Transverse colon (tissue), 4 donors: ENCODE results near the gene MTERF1. TPM values are rescaled to one million over a fixed set of nuclear protein-coding genes. Genes with fewer than 3 reads are reported as not detected.
"Not testable (repeated sequence)": the region's sequence is repeated elsewhere in the genome, so short reads cannot be mapped to it uniquely, and the experiment has no call there.

Experiments
- DNase-seq: peaks from one replicate; pipeline ENCODE4 v3.0.0-alpha.2; 2019
- H3K27ac ChIP-seq, 4 donors: fragments of 200-600 bp; sonication (generic); 2 replicates each; pipeline ENCODE4 v1.5.1; 2016 to 2018; ENCODE audit warnings: inconsistent platforms in 4 of 4
- H3K27me3 ChIP-seq: fragments of 200-600 bp; sonication (generic); 2 replicates; pipeline ENCODE4 v1.5.1; 2017; ENCODE audit warnings: inconsistent platforms
- H3K36me3 ChIP-seq, 4 donors: fragments of 200-600 bp; sonication (generic); 2 replicates each; pipeline ENCODE4 v1.5.1; 2017 to 2019; ENCODE audit warnings: inconsistent platforms in 4 of 4
- H3K4me1 ChIP-seq, 4 donors: fragments of 200-600 bp; sonication (generic); 2 replicates each; pipeline ENCODE4 v1.5.1; 2017 to 2020; ENCODE audit warnings: inconsistent platforms in 4 of 4
- H3K4me3 ChIP-seq, 4 donors: fragments of 200-600 bp; sonication (generic); 1 replicate in 1 of 4; 2 replicates in 3 of 4; pipeline versions ENCODE4 v1.5.1 to v1.6.1; 2017 to 2019; ENCODE audit warnings: inconsistent platforms in 4 of 4
- H3K9me3 ChIP-seq, 2 donors: fragments of 200-600 bp; sonication (generic); 2 replicates each; pipeline ENCODE4 v1.5.1; 2017 to 2019; ENCODE audit warnings: inconsistent platforms in 2 of 2
- EP300 ChIP-seq: sonication (generic); formaldehyde crosslinking; IDR thresholded peaks from one replicate; pipeline ENCODE4 v1.6.1; 2017; ENCODE audit warnings: antibody characterized with exemption, low read depth
- POLR2A ChIP-seq: fragments of 450-650 bp; IDR thresholded peaks from one replicate; pipeline ENCODE4 v1.6.1; 2016; ENCODE audit warnings: antibody characterized with exemption, mild to moderate bottlenecking, moderate library complexity
- POLR2AphosphoS5 ChIP-seq, 3 donors: sonication (generic); formaldehyde crosslinking; IDR thresholded peaks; one replicate each; pipeline ENCODE4 v1.6.1; 2016; ENCODE audit warnings: antibody characterized with exemption in 3 of 3
- WGBS, 2 donors: methylation state at CpG; one replicate each; pipeline ENCODE4 v1.1.5; 2018; ENCODE audit warnings: low coverage in 1 of 2; 5-methylcytosine and 5-hydroxymethylcytosine counted together
- in situ Hi-C, 4 donors: fragments of 200-750 bp; cut with MboI; loops; one replicate each; pipeline versions ENCODE4 v1.15.0 to v1.15.1; 2017; ENCODE audit warnings: low sequenced_read_pairs in 3 of 4, low pct_ligation_motif_present in 1 of 4, low pct_unique_long_range_greater_than_20kb in 1 of 4
- intact Hi-C: fragments of 100-400 bp; cut with DNase I; formaldehyde crosslinking; loops from one replicate; pipeline ENCODE4 v1.15.1; 2023; ENCODE audit warnings: low total_unique reads
- total RNA-seq, 4 donors: library from RNA; depleted of rRNA; stranded (reverse); fragments of >200 nt; gene quantifications; one replicate each; pipeline ENCODE4 v1.1.0, GENCODE V29; 2016
- TF ChIP-seq, protein P1 (sequence below), 5 experiments: fragments of 200-600 bp in 3 of 5; fragments of 450-650 bp in 2 of 5; sonication (generic) in 3 of 5; IDR thresholded peaks; 1 replicate in 2 of 5; 2 replicates in 3 of 5; pipeline ENCODE4 v1.5.1; 2016 to 2017; ENCODE audit warnings: antibody characterized with exemption in 5 of 5, inconsistent platforms in 3 of 5, mild to moderate bottlenecking in 2 of 5, moderate library complexity in 1 of 5

MTERF1 gene
- total RNA-seq, 4 donors from 2014 or later, result 0.80 to 24.3 (median 11.3) TPM

DNA sequence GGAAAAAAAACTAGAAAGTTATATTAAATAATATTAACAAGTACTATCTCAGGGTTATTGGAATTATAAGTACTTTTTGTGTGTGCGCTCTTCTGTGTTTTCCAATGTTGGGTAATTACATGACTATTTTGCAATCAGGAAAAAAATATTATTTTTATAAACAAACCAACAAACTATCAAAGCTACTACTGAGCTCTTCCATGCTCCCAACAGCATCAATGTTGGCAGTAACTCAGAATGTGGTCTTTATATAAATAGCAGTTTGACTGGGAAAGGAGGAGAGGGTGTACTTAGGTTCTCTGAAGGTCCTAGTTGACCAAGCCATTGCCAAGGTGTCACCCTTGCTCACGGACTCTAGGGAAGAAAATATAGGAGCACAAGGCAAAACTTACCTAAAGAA, 15.0 kb downstream of the MTERF1 start:
- H3K36me3 ChIP-seq, result peaks cover 0 to 5% (median 0%) of the 10 kb centered on the region in 4 donors
- no peaks in the 10 kb centered on the region for H3K27me3 ChIP-seq
- no peak overlapping the region for H3K4me3 ChIP-seq
- in situ Hi-C loops, result no loop called here
- H3K27ac ChIP-seq, result no peak overlapping the region
- DNase-seq, result no peak
- H3K9me3 ChIP-seq, result no peaks in the 10 kb centered on the region
- TF ChIP-seq, protein P1, sequence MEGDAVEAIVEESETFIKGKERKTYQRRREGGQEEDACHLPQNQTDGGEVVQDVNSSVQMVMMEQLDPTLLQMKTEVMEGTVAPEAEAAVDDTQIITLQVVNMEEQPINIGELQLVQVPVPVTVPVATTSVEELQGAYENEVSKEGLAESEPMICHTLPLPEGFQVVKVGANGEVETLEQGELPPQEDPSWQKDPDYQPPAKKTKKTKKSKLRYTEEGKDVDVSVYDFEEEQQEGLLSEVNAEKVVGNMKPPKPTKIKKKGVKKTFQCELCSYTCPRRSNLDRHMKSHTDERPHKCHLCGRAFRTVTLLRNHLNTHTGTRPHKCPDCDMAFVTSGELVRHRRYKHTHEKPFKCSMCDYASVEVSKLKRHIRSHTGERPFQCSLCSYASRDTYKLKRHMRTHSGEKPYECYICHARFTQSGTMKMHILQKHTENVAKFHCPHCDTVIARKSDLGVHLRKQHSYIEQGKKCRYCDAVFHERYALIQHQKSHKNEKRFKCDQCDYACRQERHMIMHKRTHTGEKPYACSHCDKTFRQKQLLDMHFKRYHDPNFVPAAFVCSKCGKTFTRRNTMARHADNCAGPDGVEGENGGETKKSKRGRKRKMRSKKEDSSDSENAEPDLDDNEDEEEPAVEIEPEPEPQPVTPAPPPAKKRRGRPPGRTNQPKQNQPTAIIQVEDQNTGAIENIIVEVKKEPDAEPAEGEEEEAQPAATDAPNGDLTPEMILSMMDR (IDR thresholded peaks at IDR 0.05), result no peak
- no peak for TF ChIP-seq POLR2AphosphoS5 (IDR thresholded peaks at IDR 0.05)
- TF ChIP-seq POLR2A, result no peak
- no peak for TF ChIP-seq EP300
- WGBS, 2 donors, result 92 to 97% methylated on average over 1 to 2 of the region's 2 CpGs
- no peaks in the 10 kb centered on the region for H3K4me1 ChIP-seq
- intact Hi-C loops, result no loop called here

DNA sequence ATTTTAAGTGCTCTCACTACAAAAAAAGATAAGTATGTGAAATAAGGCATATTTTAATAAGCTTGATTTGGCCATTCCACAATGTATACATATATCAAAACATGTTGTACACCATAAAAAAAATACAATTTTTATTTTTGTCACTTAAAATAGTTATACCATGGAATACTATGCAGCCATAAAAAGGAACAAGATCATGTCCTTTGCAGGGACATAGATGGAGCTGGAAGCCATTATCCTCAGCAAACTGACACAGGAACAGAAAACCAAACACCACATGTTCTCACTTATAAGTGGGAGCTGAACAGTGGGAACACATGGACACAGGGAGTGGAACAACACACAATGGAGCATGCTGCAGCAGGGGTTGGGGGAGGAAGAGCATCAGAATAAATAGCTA, 15.9 kb downstream of the MTERF1 start:
- H3K4me1 ChIP-seq, H3K27me3 ChIP-seq, H3K9me3 ChIP-seq, intact Hi-C loops, H3K4me3 ChIP-seq, in situ Hi-C loops, H3K27ac ChIP-seq, DNase-seq, H3K36me3 ChIP-seq: not testable (repeated sequence)

DNA sequence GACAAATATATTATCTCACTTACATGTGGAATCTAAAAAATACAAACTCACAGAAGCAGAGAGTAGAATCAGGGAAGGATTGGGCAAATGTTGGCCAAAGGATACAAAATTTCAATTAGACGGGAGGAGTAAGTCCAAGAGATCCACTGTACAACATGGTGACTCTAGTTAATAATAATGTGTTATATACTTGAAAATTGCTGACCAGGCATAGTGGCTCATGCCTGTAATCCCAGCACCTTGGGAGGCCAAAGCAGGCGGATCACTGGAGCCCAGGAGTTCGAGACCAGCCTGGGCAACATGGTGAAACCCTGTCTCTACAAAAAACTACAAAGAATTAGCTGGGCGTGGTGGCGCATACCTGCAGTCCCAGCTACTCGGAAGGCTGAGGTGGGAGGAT, 16.4 kb downstream of the MTERF1 start:
- Histone ChIP-seq H3K27me3 (no peaks in the 10 kb centered on the region), H3K27ac (no peak overlapping the region), H3K36me3 (peaks cover 0 to 5% (median 0%) of the 10 kb centered on the region in 4 donors), H3K4me3 (no peak overlapping the region), H3K9me3 (no peaks in the 10 kb centered on the region), H3K4me1 (no peaks in the 10 kb centered on the region)
- in situ Hi-C loops (no loop called here), intact Hi-C loops (no loop called here)
- no peak for DNase-seq
- 98% methylated on average over 5 to 6 of the region's 6 CpGs for WGBS, 2 donors
- TF ChIP-seq, protein P1 (IDR thresholded peaks at IDR 0.05), result no peak
- TF ChIP-seq EP300 (no peak), POLR2A (no peak), POLR2AphosphoS5 (IDR thresholded peaks at IDR 0.05) (no peak)

DNA sequence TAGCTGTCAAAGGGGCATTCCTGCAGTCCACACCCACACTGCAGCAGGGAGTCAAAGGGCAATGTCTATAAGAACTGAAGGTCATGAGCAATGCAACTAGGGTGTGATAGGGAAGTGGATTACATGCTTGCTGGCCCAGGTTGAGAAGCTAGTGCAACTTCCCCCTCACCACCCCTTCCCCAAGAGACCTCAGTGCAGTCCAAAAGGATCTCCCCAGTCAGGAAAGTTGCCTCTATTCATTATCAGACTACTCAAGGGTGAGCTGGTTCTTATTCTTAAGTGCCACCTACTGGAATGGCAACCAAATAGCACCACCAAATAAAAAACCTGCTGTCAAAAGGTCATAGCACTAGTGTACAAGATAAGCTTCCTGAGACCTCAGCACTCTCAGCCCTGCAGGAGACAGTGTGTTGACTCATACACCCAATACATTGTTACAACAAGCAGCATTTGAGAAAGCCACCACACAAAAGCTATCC, 28.2 kb downstream of the MTERF1 start:
- peaks cover 0 to 6% of the 10 kb centered on the region in 2 donors for H3K9me3 ChIP-seq
- no peak overlapping the region for H3K27ac ChIP-seq
- in situ Hi-C loops (no loop called here), intact Hi-C loops (no loop called here)
- no peaks in the 10 kb centered on the region for H3K27me3 ChIP-seq
- H3K4me1 ChIP-seq, result no peaks in the 10 kb centered on the region
- H3K36me3 ChIP-seq, result no peaks in the 10 kb centered on the region
- no peak overlapping the region for H3K4me3 ChIP-seq
- DNase-seq, result no peak
- TF ChIP-seq EP300, result no peak
- no peak for TF ChIP-seq POLR2AphosphoS5 (IDR thresholded peaks at IDR 0.05)
- TF ChIP-seq, protein P1 (IDR thresholded peaks at IDR 0.05), result no peak
- TF ChIP-seq POLR2A, result no peak

DNA sequence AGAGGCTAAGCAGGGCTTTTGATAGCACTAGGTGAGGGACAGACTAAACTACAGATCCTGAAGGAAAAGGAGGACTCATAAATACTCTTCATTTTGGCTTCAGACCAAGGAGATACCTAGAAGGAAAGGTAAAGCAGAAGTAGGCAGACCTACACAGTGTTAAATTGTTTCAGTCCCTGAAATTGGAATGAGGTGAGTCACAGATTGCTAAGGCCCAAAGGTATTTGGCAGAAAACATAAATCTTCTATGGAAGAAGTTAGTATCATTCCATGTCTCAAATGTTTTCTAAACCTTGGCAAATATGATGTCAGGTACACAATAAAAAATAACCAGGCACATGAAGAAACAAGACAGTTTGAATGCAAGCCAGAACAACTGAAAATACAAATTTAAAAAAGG, 30.0 kb downstream of the MTERF1 start:
- in situ Hi-C loops, result no loop called here
- intact Hi-C loops, result no loop called here
- H3K27ac ChIP-seq, result no peak overlapping the region

More for the DNA sequence above, 30.0 kb downstream of the MTERF1 start:
- Histone ChIP-seq H3K4me3 (no peak overlapping the region), H3K4me1 (no peaks in the 10 kb centered on the region), H3K9me3 (peaks cover 0 to 6% of the 10 kb centered on the region in 2 donors), H3K27me3 (no peaks in the 10 kb centered on the region), H3K36me3 (no peaks in the 10 kb centered on the region)
- no peak for DNase-seq
- TF ChIP-seq POLR2A (no peak), POLR2AphosphoS5 (IDR thresholded peaks at IDR 0.05) (no peak), EP300 (no peak)
- TF ChIP-seq, protein P1 (IDR thresholded peaks at IDR 0.05), result no peak
